ENCODE data around the gene TOM1.
"Not testable (repeated sequence)": the region's sequence is repeated elsewhere in the genome, so short reads cannot be mapped to it uniquely, and the experiment has no call there.

The TOM1 gene

GRCh38 chr22:35386670-35387288, 87.1 kb downstream of the TOM1 start:
- Histone ChIP-seq H3K9ac (peak overlapping the region in 2 of 11 experiments; percentile 68 to 76; a peak in 5 of 22 replicates), H3K4me3 (peak overlapping the region in 2 of 10 experiments; percentile 25 to 27; a peak in 3 of 20 replicates), H3K27ac (peak overlapping the region in 2 of 11 experiments; percentile 8 to 9; a peak in 1 of 22 replicates), H3K9me3 (replicated peaks in 1 of 11) (no peaks in the 10 kb centered on the region), H3K36me3 (peaks cover 0 to 91% (median 13%) of the 10 kb centered on the region in 11 experiments; a peak in 14 of 22 replicates), H3K27me3 (peaks cover 0 to 18% (median 14%) of the 10 kb centered on the region in 11 experiments; a peak in 18 of 22 replicates), H3K4me2 (peak overlapping the region in 3 of 11 experiments; percentile 34 to 99 (median 94); a peak in 6 of 22 replicates), H3K4me1 (peaks cover 0 to 73% (median 5%) of the 10 kb centered on the region in 10 experiments; a peak in 17 of 20 replicates), H4K20me1 (peaks cover 0 to 96% (median 0%) of the 10 kb centered on the region in 11 experiments; a peak in 8 of 22 replicates)
- TF ChIP-seq Cebpa-rat (IDR thresholded peaks at IDR 0.05) = no peak

- Histone ChIP-seq H3K4me3 (no peak overlapping the region), H4K20me1 (peaks cover 0 to 86% (median 0%) of the 10 kb centered on the region in 11 experiments; a peak in 8 of 22 replicates), H3K27ac (no peak overlapping the region), H3K4me2 (0 out of 22 replicates have a peak overlapping the region, but pooled peaks of 1 of the 11 experiments have one; percentile 26), H3K9ac (peak overlapping the region in 2 of 11 experiments; percentile 34 to 41; a peak in 3 of 22 replicates), H3K9me3 (replicated peaks in 1 of 11) (no peaks in the 10 kb centered on the region), H3K36me3 (peaks cover 0 to 88% (median 8%) of the 10 kb centered on the region in 11 experiments; a peak in 14 of 22 replicates), H3K4me1 (peaks cover 8 to 66% (median 15%) of the 10 kb centered on the region in 10 experiments; a peak in 19 of 20 replicates), H3K27me3 (no peaks in the 10 kb centered on the region)
- no peak for TF ChIP-seq Cebpa-rat (IDR thresholded peaks at IDR 0.05)
Observed at GRCh38 chr22:35390933-35391332, 91.2 kb downstream of the TOM1 start.

GRCh38 chr22:35392357-35392756, 92.7 kb downstream of the TOM1 start:
- Histone ChIP-seq H3K9ac (peak overlapping the region in 2 of 11 experiments; percentile 6 to 23; a peak in 3 of 22 replicates), H3K27ac (0 out of 22 replicates have a peak overlapping the region, but pooled peaks of 1 of the 11 experiments have one; percentile 7), H3K4me1 (peaks cover 19 to 66% (median 29%) of the 10 kb centered on the region in 10 experiments), H3K4me3 (no peak overlapping the region), H3K9me3 (replicated peaks in 1 of 11) (no peaks in the 10 kb centered on the region), H3K4me2 (peak overlapping the region in 8 of 11 experiments; percentile 3 to 54 (median 14); a peak in 12 of 22 replicates), H3K27me3 (no peaks in the 10 kb centered on the region), H3K36me3 (peaks cover 0 to 74% (median 8%) of the 10 kb centered on the region in 11 experiments; a peak in 14 of 22 replicates), H4K20me1 (peaks cover 0 to 72% (median 0%) of the 10 kb centered on the region in 11 experiments; a peak in 6 of 22 replicates)
- TF ChIP-seq Cebpa-rat (IDR thresholded peaks at IDR 0.05) = no peak

- H4K20me1 ChIP-seq = peaks cover 0 to 62% (median 0%) of the 10 kb centered on the region in 11 experiments; a peak in 6 of 22 replicates
- no peak overlapping the region for H3K4me3 ChIP-seq
- peaks cover 29 to 64% (median 39%) of the 10 kb centered on the region in 10 experiments for H3K4me1 ChIP-seq
- H3K9me3 ChIP-seq (replicated peaks in 1 of 11) = no peaks in the 10 kb centered on the region
- H3K4me2 ChIP-seq = 0 out of 22 replicates have a peak overlapping the region, but pooled peaks of 1 of the 11 experiments have one; percentile 0
- no peaks in the 10 kb centered on the region for H3K27me3 ChIP-seq
- H3K9ac ChIP-seq = no peak overlapping the region
- H3K36me3 ChIP-seq = peaks cover 0 to 64% (median 8%) of the 10 kb centered on the region in 11 experiments; a peak in 11 of 22 replicates
- no peak for TF ChIP-seq Cebpa-rat (IDR thresholded peaks at IDR 0.05)
- 0 out of 22 replicates have a peak overlapping the region, but pooled peaks of 1 of the 11 experiments have one; percentile 1 for H3K27ac ChIP-seq
Observed at GRCh38 chr22:35393116-35394010, 93.7 kb downstream of the TOM1 start.

GRCh38 chr22:35394011-35394312, 94.3 kb downstream of the TOM1 start:
- H4K20me1 ChIP-seq = peaks cover 0 to 56% (median 0%) of the 10 kb centered on the region in 11 experiments; a peak in 6 of 22 replicates
- 0 out of 22 replicates have a peak overlapping the region, but pooled peaks of 1 of the 11 experiments have one; percentile 1 for H3K27ac ChIP-seq
- no peak overlapping the region for H3K9ac ChIP-seq
- no peak overlapping the region for H3K4me2 ChIP-seq
- H3K4me1 ChIP-seq = peaks cover 32 to 67% (median 44%) of the 10 kb centered on the region in 10 experiments
- no peak overlapping the region for H3K4me3 ChIP-seq
- TF ChIP-seq Cebpa-rat (IDR thresholded peaks at IDR 0.05) = no peak
- H3K27me3 ChIP-seq = no peaks in the 10 kb centered on the region
- no peaks in the 10 kb centered on the region for H3K9me3 ChIP-seq (replicated peaks in 1 of 11)
- peaks cover 0 to 58% (median 8%) of the 10 kb centered on the region in 11 experiments; a peak in 11 of 22 replicates for H3K36me3 ChIP-seq

- Histone ChIP-seq H3K27me3 (no peaks in the 10 kb centered on the region), H3K36me3 (peaks cover 0 to 49% (median 5%) of the 10 kb centered on the region in 11 experiments; a peak in 11 of 22 replicates), H3K27ac (peak overlapping the region in 2 of 11 experiments; percentile 83 to 87; a peak in 2 of 22 replicates), H3K4me2 (no peak overlapping the region), H4K20me1 (peaks cover 0 to 47% (median 0%) of the 10 kb centered on the region in 11 experiments; a peak in 6 of 22 replicates), H3K9me3 (replicated peaks in 1 of 11) (no peaks in the 10 kb centered on the region), H3K4me3 (no peak overlapping the region), H3K4me1 (peaks cover 38 to 70% (median 51%) of the 10 kb centered on the region in 10 experiments), H3K9ac (no peak overlapping the region)
- no peak for TF ChIP-seq Cebpa-rat (IDR thresholded peaks at IDR 0.05)
Observed at GRCh38 chr22:35394810-35395563, 95.3 kb downstream of the TOM1 start.

- not testable (repeated sequence) for H3K4me3 ChIP-seq; H3K9me3 ChIP-seq (replicated peaks in 1 of 11); H3K27me3 ChIP-seq
- Histone ChIP-seq H3K36me3 (peaks cover 0 to 33% (median 9%) of the 10 kb centered on the region in 11 experiments; a peak in 16 of 22 replicates), H3K9ac (peak overlapping the region in 10 of 11 experiments; percentile 10 to 72 (median 67); a peak in 18 of 22 replicates), H3K27ac (peak overlapping the region; percentile 21 to 98 (median 83); a peak in 21 of 22 replicates), H3K4me2 (peak overlapping the region; percentile 17 to 86 (median 56); a peak in 21 of 22 replicates), H4K20me1 (peaks cover 0 to 33% (median 0%) of the 10 kb centered on the region in 11 experiments; a peak in 6 of 22 replicates), H3K4me1 (peaks cover 50 to 82% (median 63%) of the 10 kb centered on the region in 10 experiments)
Observed at GRCh38 chr22:35396622-35397021, 96.9 kb downstream of the TOM1 start.

Data from BLaER1 treated with 17β-estradiol and CSF1 and Interleukin-3, amounts not matched to agents 10 nM and 100 nM (cell line).